ENCODE data around the gene QKI.

- TF ChIP-seq CTCF (conservative IDR thresholded peaks at IDR 0.05) = no peak
- TF ChIP-seq EZH2 (IDR thresholded peaks at IDR 0.05; ENCODE audit: low read depth) = no peak
Observed at GRCh38 chr6:163530406-163530805, 115.9 kb downstream of the QKI start.

All from PC-9 (cell line).